H1 (cell line): Measurements from ENCODE around the gene APLP2. TPM values are rescaled to one million over a fixed set of nuclear protein-coding genes. Genes with fewer than 3 reads are reported as not detected.

Source experiments
- CTCF ChIA-PET: fragments of 300-600 bp; sonication (Branson Sonifier 250); formaldehyde crosslinking; loops from one replicate; lab custom pipeline; 2021; ENCODE audit not compliant: partially characterized antibody; lab: Charles Lee
- POLR2A ChIA-PET: fragments of 300-600 bp; sonication (Branson Sonifier 250); formaldehyde crosslinking; loops from one replicate; lab custom pipeline; 2021; ENCODE audit warnings: inconsistent platforms; ENCODE audit not compliant: partially characterized antibody; lab: Charles Lee
- DNase-seq, 2 experiments: peaks; one replicate each; pipeline versions ENCODE4 v3.0.0 to v3.0.0-alpha.2; 2010 to 2022; ENCODE audit warnings: low spot score in 2 of 2, low read depth in 1 of 2, mixed read lengths in 1 of 2
- FAIRE-seq: peaks from 2 replicates; lab custom pipeline; 2011; peaks lifted over from hg19 to GRCh38; lab: Jason Lieb, UNC
- H2AFZ ChIP-seq: 2 replicates; pipeline ENCODE4 v1.8.1; 2012; ENCODE audit warnings: low read length, inconsistent platforms
- H2AK5ac ChIP-seq: 2 replicates; pipeline ENCODE4 v1.6.1; 2013; ENCODE audit warnings: low read depth, low read length
- H2BK120ac ChIP-seq: replicated peaks from 2 replicates; pipeline ENCODE3; 2013; ENCODE audit warnings: low read depth, low read length, inconsistent platforms
- H2BK12ac ChIP-seq: 2 replicates; pipeline ENCODE4 v1.6.1; 2013; ENCODE audit warnings: low read depth, low read length
- H2BK15ac ChIP-seq: 2 replicates; pipeline ENCODE4 v1.6.1; 2013; ENCODE audit warnings: low read length
- H2BK20ac ChIP-seq: 2 replicates; pipeline ENCODE4 v1.6.1; 2013; ENCODE audit warnings: low read length
- H2BK5ac ChIP-seq: 2 replicates; pipeline ENCODE4 v1.6.1; 2013; ENCODE audit warnings: low read depth, low read length
- H3K14ac ChIP-seq: 2 replicates; pipeline ENCODE4 v1.6.1; 2013; ENCODE audit warnings: inconsistent platforms; ENCODE audit not compliant: insufficient read length
- H3K18ac ChIP-seq: 2 replicates; pipeline ENCODE4 v1.6.1; 2013; ENCODE audit warnings: low read length; ENCODE audit errors: extremely low read depth
- H3K23ac ChIP-seq: 2 replicates; pipeline ENCODE4 v1.6.1; 2013; ENCODE audit warnings: inconsistent platforms; ENCODE audit not compliant: insufficient read length
- H3K23me2 ChIP-seq: 2 replicates; pipeline ENCODE4 v1.6.1; 2013; ENCODE audit warnings: low read depth, low read length
- H3K27ac ChIP-seq: 2 replicates; pipeline ENCODE4 v1.6.1; 2011; ENCODE audit warnings: low read depth, low read length, inconsistent platforms
- H3K27me3 ChIP-seq, 4 experiments: replicated peaks in 1 of 4; 1 replicate in 1 of 4; 2 replicates in 3 of 4; pipeline versions ENCODE4 v1.6.1 to v1.8.1; 2011 to 2013; ENCODE audit warnings: low read length in 3 of 4, mild to moderate bottlenecking in 3 of 4, inconsistent platforms in 2 of 4, mixed read lengths in 2 of 4, moderate library complexity in 1 of 4; ENCODE audit not compliant: control insufficient read depth in 3 of 4, insufficient read depth in 3 of 4; ENCODE audit errors: extremely low read depth in 1 of 4
- H3K36me3 ChIP-seq, 4 experiments: 2 replicates each; pipeline versions ENCODE4 v1.6.1 to v1.8.1; 2011 to 2013; ENCODE audit warnings: mild to moderate bottlenecking in 4 of 4, low read length in 3 of 4, moderate library complexity in 2 of 4, control low read depth in 1 of 4, inconsistent platforms in 1 of 4; ENCODE audit not compliant: insufficient read depth in 4 of 4, control insufficient read depth in 2 of 4
- H3K4ac ChIP-seq: replicated peaks from 2 replicates; pipeline ENCODE3; 2013; ENCODE audit warnings: low read length, low read depth, mixed read lengths, inconsistent platforms; ENCODE audit not compliant: insufficient read length
- H3K4me1 ChIP-seq, 4 experiments: replicated peaks in 1 of 4; 1 replicate in 1 of 4; 2 replicates in 3 of 4; pipeline versions ENCODE4 v1.6.1 to v1.8.1; 2011 to 2013; ENCODE audit warnings: low read length in 3 of 4, inconsistent platforms in 2 of 4, mixed read lengths in 1 of 4; ENCODE audit not compliant: insufficient read depth in 4 of 4, control insufficient read depth in 3 of 4
- H3K4me2 ChIP-seq, 2 experiments: 2 replicates each; pipeline versions ENCODE4 v1.6.1 to v1.8.1; 2011 to 2013; ENCODE audit warnings: low read depth in 2 of 2, low read length in 2 of 2, control low read depth in 1 of 2, inconsistent platforms in 1 of 2, mild to moderate bottlenecking in 1 of 2; ENCODE audit not compliant: insufficient read depth in 1 of 2
- H3K4me3 ChIP-seq, 4 experiments: fragments of 200-600, 300-600 bp in 1 of 4; sonication (generic), shearing (Covaris generic), sonication (Bioruptor Twin) in 1 of 4; 2 replicates each; pipeline versions ENCODE4 v1.5.1 to v1.8.1; 2011 to 2016; ENCODE audit warnings: low read length in 4 of 4, low read depth in 3 of 4, control low read depth in 2 of 4, inconsistent platforms in 2 of 4, mild to moderate bottlenecking in 2 of 4, mixed read lengths in 1 of 4, moderate library complexity in 1 of 4; ENCODE audit not compliant: insufficient read depth in 2 of 4; ENCODE audit errors: extremely low read depth in 1 of 4
- H3K56ac ChIP-seq: replicated peaks from 2 replicates; pipeline ENCODE3; 2013; ENCODE audit warnings: low read depth, mild to moderate bottlenecking, mixed read lengths, low read length, inconsistent platforms; ENCODE audit not compliant: insufficient read length
- H3K79me1 ChIP-seq: 2 replicates; pipeline ENCODE4 v1.6.1; 2013; ENCODE audit warnings: low read depth, low read length, control low read depth
- H3K79me2 ChIP-seq, 2 experiments: 2 replicates each; pipeline versions ENCODE4 v1.6.1 to v1.8.1; 2012 to 2013; ENCODE audit warnings: low read length in 2 of 2, mild to moderate bottlenecking in 2 of 2, inconsistent platforms in 1 of 2; ENCODE audit not compliant: insufficient read depth in 2 of 2, control insufficient read depth in 1 of 2
- H3K9ac ChIP-seq, 4 experiments: replicated peaks in 1 of 4; 1 replicate in 1 of 4; 2 replicates in 3 of 4; pipeline versions ENCODE4 v1.6.1 to v1.8.1; 2011 to 2013; ENCODE audit warnings: low read depth in 3 of 4, low read length in 3 of 4, control low read depth in 2 of 4, mild to moderate bottlenecking in 2 of 4, moderate library complexity in 2 of 4, inconsistent platforms in 1 of 4; ENCODE audit errors: extremely low read depth in 1 of 4
- H3K9me3 ChIP-seq, 2 experiments: 2 replicates each; pipeline versions ENCODE4 v1.6.1 to v1.8.1; 2012 to 2013; ENCODE audit warnings: mild to moderate bottlenecking in 2 of 2, moderate library complexity in 2 of 2, control low read depth in 1 of 2, inconsistent platforms in 1 of 2, low read depth in 1 of 2, low read length in 1 of 2, mixed read lengths in 1 of 2; ENCODE audit not compliant: insufficient read depth in 2 of 2
- H4K20me1 ChIP-seq, 2 experiments: replicated peaks in 1 of 2; 2 replicates each; pipeline versions ENCODE3 to v1.8.1; 2011 to 2013; ENCODE audit warnings: inconsistent platforms in 2 of 2, low read length in 2 of 2, mild to moderate bottlenecking in 1 of 2; ENCODE audit not compliant: insufficient read depth in 2 of 2, control insufficient read depth in 1 of 2
- H4K5ac ChIP-seq: 2 replicates; pipeline ENCODE4 v1.6.1; 2013; ENCODE audit warnings: low read length, low read depth, mixed read lengths, inconsistent platforms; ENCODE audit not compliant: insufficient read length
- H4K8ac ChIP-seq: 2 replicates; pipeline ENCODE4 v1.8.0; 2013; ENCODE audit warnings: mild to moderate bottlenecking, moderate library complexity, low read length, inconsistent platforms; ENCODE audit not compliant: insufficient read depth; ENCODE audit errors: extremely low read depth
- H4K91ac ChIP-seq: replicated peaks from 2 replicates; pipeline ENCODE3; 2013; ENCODE audit warnings: low read length, mixed read lengths, inconsistent platforms; ENCODE audit not compliant: insufficient read length
- CREB1 ChIP-seq: IDR thresholded peaks from 2 replicates; pipeline ENCODE4 v1.6.1; 2012; ENCODE audit warnings: inconsistent platforms
- CTCF ChIP-seq, 3 experiments: IDR thresholded peaks; 1 replicate in 2 of 3; 2 replicates in 1 of 3; pipeline versions ENCODE4 v1.5.1 to v1.6.1; 2011; ENCODE audit warnings: low read length in 3 of 3, mild to moderate bottlenecking in 3 of 3, inconsistent platforms in 2 of 3, low read depth in 1 of 3, moderate library complexity in 1 of 3; ENCODE audit not compliant: insufficient read depth in 1 of 3; ENCODE audit errors: control extremely low read depth in 1 of 3
- GTF2F1 ChIP-seq: IDR thresholded peaks from 2 replicates; pipeline ENCODE4 v1.6.1; 2012; ENCODE audit warnings: low read depth, low read length, improper control_type of control experiment, borderline replicate concordance
- KDM1A ChIP-seq: fragments of 200-600, 300-600 bp; sonication (generic); IDR thresholded peaks from 2 replicates; pipeline ENCODE4 v1.7.1; 2016; ENCODE audit warnings: mild to moderate bottlenecking, low read length, borderline replicate concordance
- RAD21 ChIP-seq, 2 experiments: IDR thresholded peaks in 1 of 2; conservative IDR thresholded peaks in 1 of 2; 2 replicates each; pipeline ENCODE4 v1.6.1; 2011; ENCODE audit warnings: low read depth in 2 of 2, low read length in 2 of 2, improper control_type of control experiment in 1 of 2, inconsistent platforms in 1 of 2, mild to moderate bottlenecking in 1 of 2, moderate library complexity in 1 of 2
- SIRT6 ChIP-seq: IDR thresholded peaks from one replicate; pipeline ENCODE4 v1.7.1; 2012; ENCODE audit warnings: low read length, inconsistent platforms
- YY1 ChIP-seq: IDR thresholded peaks from 2 replicates; pipeline ENCODE4 v1.6.1; 2011; ENCODE audit warnings: low read depth, mild to moderate bottlenecking, low read length
- WGBS, 2 experiments: shearing (Covaris generic) in 1 of 2; methylation state at CpG; one replicate each; pipeline versions ENCODE4 v1.1.6 to v1.1.7; 2013 to 2015; ENCODE audit warnings: low lambda C conversion rate in 2 of 2, mixed read lengths in 2 of 2, inconsistent platforms in 1 of 2, low coverage in 1 of 2, missing lambda C conversion rate in 1 of 2; ENCODE audit not compliant: insufficient replicate concordance in 2 of 2, insufficient coverage in 1 of 2, insufficient read length in 1 of 2; ENCODE audit errors: extremely low coverage in 1 of 2, missing lambda C conversion rate in 1 of 2; 5-methylcytosine and 5-hydroxymethylcytosine counted together
- polyA plus RNA-seq, 7 experiments: library from polyadenylated mRNA; depleted of rRNA in 3 of 7; stranded (reverse) in 5 of 7; unstranded in 2 of 7; fragments of >200 nt in 5 of 7; fragments of 200-250 nt in 2 of 7; gene quantifications; 1 replicate in 5 of 7; 2 replicates in 1 of 7; 4 replicates in 1 of 7; pipeline versions ENCODE4 v1.2.1 to v1.2.3, GENCODE V29; 2011 to 2013; ENCODE audit warnings: missing spikeins in 2 of 7, mixed read lengths in 2 of 7
- total RNA-seq: library from RNA; stranded (reverse); fragmentation: NEBNext Ultra II Directional; extraction: Animal tissue kit (Norgen Biotek cat#: 25700); gene quantifications from 2 replicates; pipeline ENCODE4 v1.2.1, GENCODE V29; 2021
- TF ChIP-seq, protein P1 (sequence below): IDR thresholded peaks from 2 replicates; pipeline ENCODE4 v1.6.1; 2012; ENCODE audit warnings: inconsistent platforms
- TF ChIP-seq, protein P2 (sequence below): IDR thresholded peaks from 2 replicates; pipeline ENCODE4 v1.6.1; 2012; ENCODE audit warnings: inconsistent platforms

The APLP2 gene
- total and polyA plus RNA-seq, 2 of the 8 experiments (the other 6 are each of a cell fraction or from before 2014, with no cell fraction given) = 222 to 315 TPM

GRCh38 chr11:130189492-130190210 lies 120.0 kb downstream of the APLP2 start:
- Histone ChIP-seq H3K9ac (no peak overlapping the region), H3K79me2 (no peaks in the 10 kb centered on the region), H2BK120ac (no peak overlapping the region), H3K27me3 (no peaks in the 10 kb centered on the region), H2BK20ac (no peak overlapping the region), H3K14ac (no peak overlapping the region), H3K4me3 (no peak overlapping the region), H3K18ac (no peak overlapping the region), H4K8ac (no peak overlapping the region), H3K36me3 (no peaks in the 10 kb centered on the region), H2AK5ac (no peak overlapping the region), H4K20me1 (peaks cover 0 to 4% of the 10 kb centered on the region in 2 experiments), H3K23me2 (no peaks in the 10 kb centered on the region), H3K4me2 (no peak overlapping the region), H2AFZ (no peak overlapping the region), H3K4me1 (no peaks in the 10 kb centered on the region), H4K5ac (no peak overlapping the region), H2BK12ac (no peak overlapping the region), H3K56ac (no peak overlapping the region), H3K79me1 (no peaks in the 10 kb centered on the region), H4K91ac (no peak overlapping the region), H3K4ac (no peak overlapping the region), H2BK5ac (no peak overlapping the region), H3K27ac (no peak overlapping the region), H3K23ac (no peak overlapping the region), H2BK15ac (no peak overlapping the region), H3K9me3 (no peaks in the 10 kb centered on the region)
- FAIRE-seq = no peak
- DNase-seq = no peak
- 89% methylated on average over 32 of the region's 32 CpGs; no CpG with 5 or more reads in 1 of the 2 experiments for WGBS, 2 experiments
- CTCF ChIA-PET = interaction anchor here (1.1 kb wide), 1 partner anchor 243 kb away, joined by 3 read pairs; no protein-coding TSS in a partner anchor
- POLR2A ChIA-PET = interaction anchor here (1.8 kb wide), 1 partner anchor 11 kb away, joined by 3 read pairs; no protein-coding TSS in a partner anchor
- TF ChIP-seq, protein P1, sequence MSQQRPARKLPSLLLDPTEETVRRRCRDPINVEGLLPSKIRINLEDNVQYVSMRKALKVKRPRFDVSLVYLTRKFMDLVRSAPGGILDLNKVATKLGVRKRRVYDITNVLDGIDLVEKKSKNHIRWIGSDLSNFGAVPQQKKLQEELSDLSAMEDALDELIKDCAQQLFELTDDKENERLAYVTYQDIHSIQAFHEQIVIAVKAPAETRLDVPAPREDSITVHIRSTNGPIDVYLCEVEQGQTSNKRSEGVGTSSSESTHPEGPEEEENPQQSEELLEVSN = peak; percentile 80
- TF ChIP-seq YY1 (no peak), SIRT6 (no peak), KDM1A (no peak), GTF2F1 (no peak), RAD21 (IDR thresholded peaks at IDR 0.05 in 1 of 2, conservative IDR thresholded peaks at IDR 0.05 in 1 of 2; ENCODE audit: low read depth in 2 of 2, low read length in 2 of 2) (peak; percentile 17 to 38; a peak in 1 of 4 replicates), CREB1 (0 out of 2 replicates have a peak, but pooled peaks have one; percentile 18), CTCF (IDR thresholded peaks at IDR 0.05; ENCODE audit: control extremely low read depth in 1 of 3, insufficient read depth in 1 of 3, low read depth in 1 of 3, low read length in 3 of 3) (peak; percentile 38 to 48 (median 40))
- TF ChIP-seq, protein P2, sequence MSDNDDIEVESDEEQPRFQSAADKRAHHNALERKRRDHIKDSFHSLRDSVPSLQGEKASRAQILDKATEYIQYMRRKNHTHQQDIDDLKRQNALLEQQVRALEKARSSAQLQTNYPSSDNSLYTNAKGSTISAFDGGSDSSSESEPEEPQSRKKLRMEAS = peak; percentile 73
